ENCODE measurements around the gene TMEM95.

Gene TMEM95

DNA sequence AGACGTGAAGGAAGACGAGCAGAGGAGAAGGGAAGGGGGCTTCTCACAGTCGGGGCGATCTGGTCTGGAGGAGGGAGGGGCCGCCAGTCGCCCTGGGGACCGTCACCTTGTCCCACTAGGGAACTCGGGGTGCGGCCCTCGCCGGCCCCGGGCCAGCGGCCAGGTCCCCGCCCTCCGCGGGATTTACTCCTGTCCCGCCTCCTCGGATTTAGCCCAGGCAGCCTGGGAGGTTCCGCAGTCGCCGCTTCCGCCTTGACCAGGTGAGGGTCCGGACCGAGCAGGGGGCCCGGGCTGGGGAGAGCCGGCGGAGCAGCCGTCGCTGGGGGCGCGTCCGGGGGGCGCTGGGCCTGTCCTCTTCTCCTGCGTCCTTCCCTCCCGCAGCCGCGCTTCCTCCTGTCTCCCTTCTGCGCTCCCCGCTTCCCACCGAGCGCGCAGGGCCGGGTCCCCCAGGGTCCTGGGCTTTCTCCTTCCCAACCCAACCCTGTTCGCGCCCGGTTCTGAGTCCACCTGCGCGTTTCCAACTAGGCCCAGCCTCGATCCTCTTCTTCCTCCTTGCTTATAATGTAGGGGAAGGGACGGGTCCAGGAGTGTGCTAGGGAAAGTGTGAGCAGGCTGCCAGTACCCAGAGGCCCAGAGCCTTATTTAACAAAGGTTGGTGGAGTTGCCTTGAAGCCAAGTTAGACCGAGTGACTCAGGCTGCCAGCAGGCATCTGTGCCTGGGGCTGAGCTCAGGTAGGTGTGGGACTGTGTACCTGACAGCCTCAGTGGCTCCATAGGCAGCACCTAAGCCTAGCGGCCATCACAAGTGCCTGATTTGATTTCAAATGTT, 26.1 kb downstream of the TMEM95 start, which contains the start of gene TNK1:
TNK1 (plus strand) TSS at position 235 of the 829 bp plus-strand sequence. CDS start 1,838 bp downstream, outside the sequence.
- DNase-seq, result no peak

DNA sequence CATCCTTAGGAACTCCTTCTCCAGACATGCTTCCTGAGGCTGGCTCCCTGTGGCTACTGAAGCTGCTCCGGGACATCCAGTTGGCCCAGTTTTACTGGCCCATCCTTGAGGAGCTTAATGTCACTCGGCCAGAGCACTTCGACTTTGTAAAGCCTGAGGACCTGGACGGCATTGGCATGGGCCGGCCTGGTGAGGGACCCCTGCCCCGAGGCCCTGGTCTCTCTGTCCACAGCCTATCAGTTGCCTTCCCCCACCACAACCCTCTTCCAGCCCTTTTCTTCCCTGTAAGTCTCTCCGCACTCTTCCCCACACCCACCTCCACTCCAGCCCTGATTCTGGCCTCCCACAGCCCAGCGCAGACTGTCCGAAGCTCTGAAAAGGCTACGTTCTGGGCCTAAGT, 27.9 kb downstream of the TMEM95 start:
- DNase-seq, result no peak

DNA sequence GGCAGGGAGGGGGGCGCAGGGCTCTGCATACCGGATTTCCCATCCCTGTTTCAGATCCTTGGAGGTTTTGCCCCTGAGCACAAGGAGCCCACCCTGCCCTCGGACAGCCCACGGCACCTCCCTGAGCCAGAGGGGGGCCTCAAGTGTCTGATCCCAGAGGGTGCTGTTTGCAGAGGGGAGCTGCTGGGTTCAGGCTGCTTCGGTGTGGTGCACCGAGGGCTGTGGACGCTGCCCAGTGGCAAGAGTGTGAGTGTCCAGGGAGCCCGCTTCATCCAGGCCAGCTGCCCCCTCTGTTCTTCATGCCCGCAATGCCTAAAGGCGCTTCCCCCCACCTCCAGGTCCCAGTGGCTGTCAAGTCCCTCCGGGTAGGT, 28.4 kb downstream of the TMEM95 start:
- no peak for DNase-seq

DNA sequence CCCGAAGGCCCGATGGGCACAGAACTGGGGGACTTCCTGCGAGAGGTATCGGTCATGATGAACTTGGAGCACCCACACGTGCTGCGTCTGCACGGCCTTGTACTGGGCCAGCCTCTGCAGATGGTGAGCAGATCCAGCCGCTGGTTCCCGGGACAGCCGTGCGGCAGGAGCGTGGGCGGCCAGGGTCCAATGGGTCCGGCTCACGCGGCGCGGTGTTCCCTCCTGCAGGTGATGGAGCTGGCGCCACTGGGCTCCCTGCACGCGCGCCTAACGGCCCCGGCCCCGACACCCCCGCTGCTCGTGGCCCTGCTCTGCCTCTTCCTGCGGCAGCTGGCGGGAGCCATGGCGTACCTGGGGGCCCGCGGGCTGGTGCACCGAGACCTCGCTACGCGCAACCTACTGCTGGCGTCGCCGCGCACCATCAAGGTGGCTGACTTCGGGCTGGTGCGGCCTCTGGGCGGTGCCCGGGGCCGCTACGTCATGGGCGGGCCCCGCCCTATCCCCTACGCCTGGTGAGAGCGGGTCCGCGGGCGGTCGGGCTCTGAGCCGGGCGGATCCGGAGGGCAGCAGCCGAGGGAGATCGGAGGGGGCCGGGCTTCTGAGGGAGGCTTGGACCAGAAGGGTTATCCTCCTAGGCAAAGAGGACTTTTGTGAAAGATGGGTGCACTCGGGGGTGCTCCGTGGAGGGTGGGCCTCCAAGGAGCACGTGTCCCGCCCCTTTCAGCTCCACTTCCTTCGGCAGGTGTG, 29.0 kb downstream of the TMEM95 start:
- DNase-seq, result peak; percentile 33

DNA sequence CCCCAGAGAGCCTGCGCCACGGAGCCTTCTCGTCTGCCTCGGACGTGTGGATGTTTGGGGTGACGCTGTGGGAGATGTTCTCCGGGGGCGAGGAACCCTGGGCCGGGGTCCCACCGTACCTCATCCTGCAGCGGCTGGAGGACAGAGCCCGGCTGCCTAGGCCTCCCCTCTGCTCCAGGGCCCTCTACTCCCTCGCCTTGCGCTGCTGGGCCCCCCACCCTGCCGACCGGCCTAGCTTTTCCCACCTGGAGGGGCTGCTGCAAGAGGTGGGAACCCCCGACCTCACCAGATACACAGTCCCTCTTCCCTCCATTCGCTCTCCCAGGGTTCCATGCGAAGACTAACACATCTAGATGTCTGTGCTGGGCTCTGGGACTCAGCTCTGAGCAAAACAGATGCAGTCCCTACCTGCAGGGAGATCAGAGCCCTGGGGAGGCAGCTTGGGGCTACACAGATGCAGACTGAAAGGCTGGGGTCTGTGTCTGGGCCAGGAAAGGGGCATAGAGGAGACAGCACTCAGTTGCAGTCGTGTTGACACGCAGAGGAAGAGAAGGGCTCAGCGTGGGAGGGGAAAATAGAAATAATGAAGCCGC, 29.6 kb downstream of the TMEM95 start:
- DNase-seq, result no peak

DNA sequence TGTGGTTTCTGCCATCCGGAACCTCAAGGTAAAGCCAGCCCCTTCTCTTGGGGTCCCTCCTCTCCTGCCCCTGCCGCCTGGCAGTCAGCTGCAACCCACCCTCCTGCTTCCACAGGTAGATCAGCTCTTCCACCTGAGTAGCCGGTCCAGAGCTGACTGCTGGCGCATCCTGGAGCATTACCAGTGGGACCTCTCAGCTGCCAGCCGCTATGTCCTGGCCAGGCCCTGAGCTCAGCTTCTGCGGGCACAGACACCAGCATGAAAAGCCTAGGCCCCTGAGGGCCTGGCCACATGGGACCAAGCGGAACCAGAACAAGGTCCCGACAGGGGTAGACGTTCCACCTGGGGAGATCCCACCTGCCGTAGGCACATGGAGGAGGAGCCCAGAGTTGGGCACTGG, 33.9 kb downstream of the TMEM95 start:
- no peak for DNase-seq

DNA sequence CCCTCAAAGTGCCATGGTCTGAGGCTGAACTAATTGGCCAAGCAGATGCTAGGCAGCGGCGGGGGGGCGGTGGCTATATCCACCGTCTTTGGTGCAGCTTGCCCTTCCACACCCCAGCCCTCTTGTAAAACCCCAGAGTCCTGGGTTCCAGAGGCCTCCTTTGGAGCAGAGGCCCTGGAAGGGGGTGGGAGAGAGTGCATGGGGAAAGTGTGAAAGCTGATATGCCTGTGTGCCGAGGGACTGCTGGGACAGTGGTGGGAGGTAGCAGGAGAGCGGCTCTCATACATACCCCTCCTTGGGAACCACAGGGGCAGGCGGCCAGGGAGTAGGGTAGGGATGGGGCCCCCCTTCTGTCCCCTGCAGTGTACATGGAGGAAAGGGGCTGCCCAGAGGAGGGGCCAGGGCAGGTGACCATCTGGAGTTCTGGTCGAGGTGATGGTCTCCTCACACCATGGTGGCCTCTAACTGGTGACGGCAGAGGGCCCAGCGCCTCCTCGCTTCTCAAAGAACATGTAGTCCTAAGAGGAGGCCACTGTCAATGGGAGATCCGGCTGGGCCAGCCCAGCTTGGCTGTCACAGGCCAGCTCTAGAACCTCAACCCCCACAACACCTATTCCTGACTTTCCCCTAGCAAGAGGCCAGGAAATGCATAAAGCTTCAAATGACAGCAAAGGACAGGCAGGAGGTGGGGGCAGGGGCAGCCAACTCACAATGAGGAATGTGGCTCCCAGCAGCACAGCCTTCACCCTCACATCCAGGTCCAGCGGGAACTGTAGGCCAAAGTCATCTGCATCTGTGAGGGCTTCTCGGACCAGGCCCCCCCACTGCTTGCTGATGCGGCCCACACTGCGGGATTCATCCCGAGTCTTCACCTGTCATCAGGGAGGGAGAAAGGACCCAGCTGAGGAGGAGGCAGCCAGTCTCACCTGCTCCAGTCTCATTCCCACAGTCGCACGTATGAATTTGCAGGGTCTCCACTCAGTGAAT, 35.3 kb downstream of the TMEM95 start:
- DNase-seq, result no peak

DNA sequence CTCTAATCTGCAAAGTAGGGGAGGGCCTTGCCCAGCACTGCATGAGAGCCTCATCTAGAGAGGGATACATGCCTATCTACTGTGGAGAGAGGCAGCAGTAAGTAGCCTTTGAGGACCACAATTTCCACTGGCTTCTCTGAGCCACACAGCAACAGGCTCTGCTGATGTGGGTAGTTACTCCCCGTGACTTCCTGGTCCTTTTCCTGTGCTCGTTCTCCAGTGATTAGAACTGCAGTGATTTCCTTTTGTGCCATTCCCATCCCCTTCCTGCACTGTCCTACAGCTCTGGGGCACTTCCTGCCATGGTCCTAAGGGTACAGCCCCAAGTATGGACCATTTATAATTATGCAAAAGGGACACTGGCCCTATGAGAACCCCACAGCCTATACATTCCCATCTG, 36.4 kb downstream of the TMEM95 start:
- DNase-seq, result no peak

DNA sequence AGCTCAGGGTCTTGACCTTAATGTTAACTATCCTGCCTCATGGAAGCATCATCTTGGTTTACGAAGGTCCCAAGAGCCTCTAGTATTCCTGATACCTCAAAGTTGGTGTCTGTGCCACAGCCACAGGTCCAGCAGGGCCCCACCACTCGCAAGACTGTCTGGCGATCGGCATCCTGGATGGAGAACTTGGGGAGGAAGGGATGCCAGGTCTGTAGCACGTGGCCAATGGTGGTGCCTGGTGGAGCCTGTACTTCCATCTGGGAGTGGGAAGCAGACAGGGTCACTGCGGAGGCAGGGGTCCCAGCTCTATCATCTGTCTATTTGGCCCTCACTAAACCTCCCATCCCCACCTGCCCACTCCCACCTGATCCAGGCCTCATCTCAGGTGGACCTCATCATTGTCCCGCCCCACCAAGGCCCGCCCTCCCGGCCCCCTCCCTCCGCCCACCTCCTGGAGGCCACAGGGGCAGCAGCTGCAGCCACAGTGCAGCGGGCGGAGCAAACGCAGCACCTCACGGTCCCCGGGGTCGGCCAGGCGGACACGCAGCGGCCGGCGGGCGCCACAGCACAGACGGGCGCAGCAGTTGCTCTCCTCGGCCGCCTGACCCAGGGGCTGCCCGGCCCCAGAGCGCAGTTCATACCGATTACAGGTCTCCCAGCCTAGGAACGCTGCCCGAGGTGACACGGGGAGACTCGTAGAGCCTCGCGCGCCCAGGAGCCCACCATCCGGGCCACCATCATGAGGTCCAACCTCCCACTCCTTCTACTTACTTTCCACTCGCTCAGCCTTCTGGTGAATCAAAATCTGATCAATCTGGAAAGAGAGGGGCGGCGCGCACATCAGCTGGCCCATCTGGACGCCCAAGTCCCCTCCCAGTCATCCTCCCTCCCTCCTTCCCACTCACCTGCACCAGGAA, 38.0 kb downstream of the TMEM95 start:
- DNase-seq, result no peak

DNA sequence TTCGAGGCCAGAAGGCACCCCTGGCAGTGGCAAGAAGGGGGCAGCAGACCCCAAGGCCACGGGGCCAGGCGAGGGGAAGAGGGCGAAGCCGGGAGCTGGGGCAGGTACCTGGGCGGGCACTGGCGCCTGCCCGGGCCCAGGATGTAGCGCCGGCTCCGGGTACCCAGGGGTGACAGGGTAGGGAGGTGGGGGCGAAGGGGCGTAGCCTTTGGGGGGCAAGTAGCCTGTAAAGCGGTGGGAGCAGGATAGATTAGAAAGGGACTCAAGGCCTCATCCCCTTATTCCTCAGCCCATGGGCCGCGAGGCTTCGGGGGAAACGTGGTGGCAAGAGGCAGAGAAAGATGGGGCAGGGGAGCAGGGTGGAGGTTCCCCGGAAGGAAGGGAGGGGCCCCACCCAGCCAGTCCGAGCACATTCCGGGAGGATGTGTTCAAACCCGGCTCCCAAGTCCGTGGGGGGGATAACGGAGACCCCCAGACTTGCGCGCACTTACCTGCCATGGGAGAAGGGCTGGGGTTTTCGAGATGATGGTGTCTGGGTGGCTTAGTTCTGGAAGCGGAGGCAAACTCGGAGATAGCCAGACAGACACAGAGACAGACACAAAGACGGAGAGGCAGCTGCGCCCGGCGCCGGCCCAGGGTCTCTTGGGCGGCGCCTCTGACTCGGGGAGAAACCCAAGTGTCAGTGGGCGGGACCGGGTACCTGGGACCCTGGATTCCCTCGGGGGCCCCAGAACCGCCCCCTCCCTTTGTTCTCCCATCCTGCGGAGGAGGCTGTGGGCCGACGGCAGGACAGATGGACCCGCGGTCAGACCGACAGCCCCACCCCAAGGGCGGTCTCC, 38.9 kb downstream of the TMEM95 start:
- peak; percentile 50 for DNase-seq

DNA sequence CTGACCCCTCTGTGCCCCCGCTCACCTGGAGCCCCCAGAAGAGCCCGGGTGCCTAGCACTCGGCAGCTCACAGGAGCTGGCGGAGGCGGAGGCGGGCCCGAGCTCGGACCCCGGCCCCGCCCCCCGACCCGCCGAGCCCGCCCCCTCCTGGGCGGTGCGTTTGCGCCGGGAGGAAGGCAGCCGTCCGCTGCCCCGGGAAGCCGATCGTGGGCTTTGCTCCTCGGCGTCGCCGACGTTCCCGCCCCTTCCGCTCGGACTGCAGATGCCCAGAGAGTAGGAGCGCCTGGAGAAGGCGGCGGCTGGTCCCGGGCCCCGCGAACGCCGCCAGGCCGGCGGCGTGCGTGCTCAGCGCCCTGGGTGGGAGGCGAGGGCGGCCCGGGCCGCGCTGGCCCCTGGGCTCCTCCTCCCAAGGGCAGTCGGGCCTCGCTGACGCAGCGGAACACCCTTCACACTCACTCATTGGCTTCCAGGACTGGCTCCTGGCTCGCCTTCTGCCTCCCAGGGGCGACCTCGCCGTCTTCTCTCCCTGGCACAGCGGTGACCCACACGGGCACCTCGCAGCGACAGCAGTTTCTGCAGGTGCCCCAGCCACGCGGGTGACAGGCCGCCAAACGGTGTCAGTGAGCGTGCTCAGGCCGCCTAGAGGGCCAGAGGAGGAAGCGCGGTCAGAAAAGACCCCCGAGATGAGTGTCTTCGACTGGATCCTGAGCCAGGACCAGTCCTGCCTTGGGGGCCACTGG, 39.7 kb downstream of the TMEM95 start, which contains the start of gene PLSCR3:
PLSCR3 (minus strand) TSS at position 74 of the 740 bp plus-strand sequence. CDS start 415 bp downstream, outside the sequence.
- peak; percentile 60 for DNase-seq

DNA sequence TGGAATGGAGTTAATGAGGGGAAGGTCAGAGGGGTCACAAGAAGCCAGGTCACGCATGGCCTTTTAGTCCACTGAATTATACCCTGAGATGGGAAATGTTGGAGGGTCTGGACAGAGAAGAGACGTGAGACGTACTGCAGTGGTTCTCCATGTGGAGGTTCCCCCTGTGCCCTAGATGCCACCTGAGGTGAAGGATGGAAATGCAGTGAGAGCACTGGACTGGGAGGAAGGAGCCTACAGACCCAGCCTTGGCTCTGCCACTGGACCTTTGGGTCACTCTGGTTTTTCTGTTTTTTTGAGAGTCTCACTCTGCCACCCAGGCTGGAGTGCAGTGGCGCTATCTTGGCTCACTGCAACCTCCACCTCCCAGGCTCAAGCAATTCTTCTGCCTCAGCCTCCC, 41.2 kb downstream of the TMEM95 start:
- no peak for DNase-seq

DNA sequence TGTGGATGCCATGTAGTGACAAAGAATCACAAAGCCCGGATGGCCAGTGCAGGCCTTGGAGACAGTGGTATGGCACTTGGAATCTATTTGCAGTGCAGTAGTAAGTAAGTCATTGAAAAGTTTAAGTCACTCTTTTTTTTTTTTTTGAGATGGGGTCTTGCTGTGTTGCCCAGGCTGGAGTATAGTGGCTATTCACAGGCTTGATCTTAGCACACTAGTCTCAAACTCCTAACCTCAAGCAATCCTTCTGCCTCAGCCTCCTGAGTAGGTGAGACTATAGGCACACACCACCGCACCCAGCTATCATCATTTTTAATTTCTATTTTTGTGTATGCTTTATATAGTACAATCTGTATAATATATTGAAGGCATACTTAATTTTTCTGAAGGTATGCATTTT, 43.7 kb downstream of the TMEM95 start:
- no peak for DNase-seq

DNA sequence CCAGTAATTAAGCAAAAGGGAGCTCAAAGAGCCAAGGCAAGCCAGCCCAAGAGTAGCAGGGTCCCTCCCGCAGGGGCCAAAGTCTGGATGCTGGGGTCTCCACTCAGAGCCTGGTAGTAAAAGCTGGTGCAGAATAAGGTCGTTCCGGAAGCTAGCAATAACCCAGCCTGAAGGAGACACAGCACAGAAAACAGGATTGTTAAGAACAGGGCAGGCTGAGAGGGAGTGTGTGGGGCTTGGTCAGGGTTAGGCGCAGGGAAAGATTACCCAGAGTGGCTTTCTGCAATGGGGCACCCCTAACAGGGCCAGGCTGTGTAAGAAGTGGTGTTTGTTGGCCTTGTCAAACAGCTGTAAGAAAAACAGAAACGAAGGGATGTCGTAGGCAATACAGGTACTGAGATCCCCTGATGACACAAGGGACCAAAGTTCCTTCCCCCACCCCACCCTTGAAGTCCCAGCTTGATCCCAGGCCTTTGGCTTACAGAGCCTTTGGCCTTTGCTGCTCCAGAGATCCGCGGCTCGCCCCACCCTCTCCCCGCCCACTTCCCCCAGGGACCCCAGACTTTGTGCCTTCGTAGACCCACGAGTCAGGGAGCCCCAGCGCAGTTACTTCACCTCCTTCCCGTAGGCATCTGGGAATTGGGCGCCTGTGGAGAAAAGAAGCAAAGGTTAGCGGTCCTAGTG, 48.2 kb downstream of the TMEM95 start:
- DNase-seq, result peak; percentile 54

DNA sequence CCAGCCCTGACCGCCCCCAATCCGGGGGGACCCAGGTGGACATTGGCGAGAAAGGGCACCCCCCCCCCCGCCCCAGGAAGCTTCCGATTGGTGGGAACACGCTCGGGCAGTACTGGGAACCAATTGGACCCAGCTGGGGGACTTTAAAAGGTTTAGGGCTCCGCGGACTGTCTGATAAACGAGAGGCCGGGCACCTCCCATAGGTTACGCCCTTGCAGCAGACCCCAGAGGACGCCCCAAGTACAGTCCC, 48.7 kb downstream of the TMEM95 start:
- DNase-seq, result peak; percentile 76

DNA sequence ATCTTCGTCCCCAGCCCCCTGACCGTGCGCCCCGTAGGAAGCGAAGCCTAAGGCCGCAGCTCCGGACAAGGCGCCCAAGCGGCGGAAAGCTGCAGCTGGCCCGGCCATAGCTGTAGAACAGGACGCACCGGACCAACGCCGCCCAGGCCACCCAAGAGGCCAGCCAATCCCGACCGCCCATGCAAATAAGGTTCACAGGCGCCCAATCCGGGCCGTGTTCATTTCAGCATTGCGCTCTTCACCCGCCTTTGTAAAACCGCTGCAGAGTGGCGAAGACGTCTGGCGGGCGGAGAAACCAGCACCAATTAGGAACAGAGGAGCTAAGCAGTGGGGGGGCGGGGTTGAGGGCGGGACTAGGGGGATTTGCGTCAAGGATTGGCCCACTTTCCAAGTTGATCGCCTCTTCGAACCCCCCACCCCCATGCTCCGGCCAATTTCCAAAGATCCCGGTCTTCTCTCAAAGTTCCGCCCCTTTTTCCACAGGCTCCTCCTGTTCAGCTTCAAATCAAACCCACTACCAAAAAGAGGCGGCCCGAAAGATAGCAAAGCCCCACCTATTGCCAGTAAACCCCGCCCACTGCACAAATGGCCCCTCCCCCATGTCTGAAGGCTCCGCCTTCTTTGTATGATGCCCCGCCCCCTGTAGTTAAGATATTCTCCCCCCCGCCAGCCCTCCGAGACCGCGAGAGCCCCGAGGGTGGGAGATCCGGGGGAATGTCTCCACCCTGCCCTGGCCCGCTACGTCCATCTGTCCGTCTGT, 49.2 kb downstream of the TMEM95 start, which contains the start of gene TMEM256:
TMEM256 (minus strand) TSS at position 121 of the 760 bp plus-strand sequence; CDS start at position 108, 13 bp downstream.
- peak; percentile 96 for DNase-seq

DNA sequence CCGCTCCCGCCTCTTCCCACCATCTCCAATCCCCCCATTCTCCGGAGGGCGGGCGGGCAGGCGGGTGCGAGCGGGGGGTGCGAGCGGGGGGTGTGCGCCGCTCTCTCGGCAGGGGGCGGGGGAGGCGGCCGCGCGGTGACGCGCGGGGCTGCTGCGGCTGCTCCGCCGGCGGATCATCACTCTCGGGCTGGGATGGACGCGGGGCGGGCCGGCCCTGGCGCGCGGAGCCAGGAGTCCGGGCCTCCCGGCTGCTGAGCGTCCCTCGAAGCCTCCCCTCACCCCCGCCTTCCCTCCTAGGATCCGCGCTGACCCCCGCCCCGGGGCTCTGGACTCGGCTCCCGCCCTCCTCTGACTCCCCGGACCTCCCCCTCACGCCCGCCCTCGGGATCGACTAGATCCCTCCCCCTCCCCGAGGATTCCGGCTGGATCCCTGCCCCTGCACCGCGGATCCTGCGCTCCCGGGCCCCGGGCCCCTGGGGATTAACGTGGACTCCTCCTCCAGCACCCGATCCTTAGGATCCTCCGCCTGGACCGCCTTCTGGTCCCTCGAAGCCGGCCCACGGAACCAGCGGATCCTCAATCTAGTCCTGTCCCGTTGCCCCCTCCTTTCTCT, 49.9 kb downstream of the TMEM95 start:
- DNase-seq, result peak; percentile 8

Data from NCI-H1092 treated with DMSO at 0.1 percent for 48 hours (cell line).